ENCODE results near the gene PLCH1. TPM values are rescaled to one million over a fixed set of nuclear protein-coding genes. Genes with fewer than 3 reads are reported as not detected.

The PLCH1 gene
- total and polyA plus RNA-seq, 10 of the 15 experiments (the other 5 are each of a cell fraction or from before 2014, with no cell fraction given) = 0.03 to 0.22 (median 0.04) TPM; not detected in 5

DNA sequence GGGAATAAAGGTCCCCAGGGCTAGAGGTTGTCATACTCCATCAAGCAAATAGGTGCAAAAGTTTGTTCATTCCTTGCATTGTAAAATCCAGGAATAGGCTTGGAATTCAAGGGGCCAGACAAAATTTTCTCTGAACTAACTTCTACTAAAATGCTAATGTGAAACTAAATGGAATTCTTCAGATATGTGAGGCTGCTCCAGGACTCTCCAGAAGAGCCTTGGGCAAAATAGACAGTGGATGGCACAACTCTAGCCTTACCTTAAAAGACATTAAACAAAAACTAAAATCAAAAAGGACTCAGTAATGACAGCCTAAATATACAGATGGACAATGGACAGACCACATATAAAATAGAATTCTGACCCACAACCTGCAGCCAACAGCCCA, 320.6 kb downstream of the PLCH1 start (continued):
- TF ChIP-seq, protein P1, sequence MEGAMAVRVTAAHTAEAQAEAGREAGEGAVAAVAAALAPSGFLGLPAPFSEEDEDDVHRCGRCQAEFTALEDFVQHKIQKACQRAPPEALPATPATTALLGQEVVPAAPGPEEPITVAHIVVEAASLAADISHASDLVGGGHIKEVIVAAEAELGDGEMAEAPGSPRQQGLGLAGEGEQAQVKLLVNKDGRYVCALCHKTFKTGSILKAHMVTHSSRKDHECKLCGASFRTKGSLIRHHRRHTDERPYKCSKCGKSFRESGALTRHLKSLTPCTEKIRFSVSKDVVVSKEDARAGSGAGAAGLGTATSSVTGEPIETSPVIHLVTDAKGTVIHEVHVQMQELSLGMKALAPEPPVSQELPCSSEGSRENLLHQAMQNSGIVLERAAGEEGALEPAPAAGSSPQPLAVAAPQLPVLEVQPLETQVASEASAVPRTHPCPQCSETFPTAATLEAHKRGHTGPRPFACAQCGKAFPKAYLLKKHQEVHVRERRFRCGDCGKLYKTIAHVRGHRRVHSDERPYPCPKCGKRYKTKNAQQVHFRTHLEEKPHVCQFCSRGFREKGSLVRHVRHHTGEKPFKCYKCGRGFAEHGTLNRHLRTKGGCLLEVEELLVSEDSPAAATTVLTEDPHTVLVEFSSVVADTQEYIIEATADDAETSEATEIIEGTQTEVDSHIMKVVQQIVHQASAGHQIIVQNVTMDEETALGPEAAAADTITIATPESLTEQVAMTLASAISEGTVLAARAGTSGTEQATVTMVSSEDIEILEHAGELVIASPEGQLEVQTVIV (IDR thresholded peaks at IDR 0.05; ENCODE audit: borderline replicate concordance, partially characterized antibody) = no peak

DNA sequence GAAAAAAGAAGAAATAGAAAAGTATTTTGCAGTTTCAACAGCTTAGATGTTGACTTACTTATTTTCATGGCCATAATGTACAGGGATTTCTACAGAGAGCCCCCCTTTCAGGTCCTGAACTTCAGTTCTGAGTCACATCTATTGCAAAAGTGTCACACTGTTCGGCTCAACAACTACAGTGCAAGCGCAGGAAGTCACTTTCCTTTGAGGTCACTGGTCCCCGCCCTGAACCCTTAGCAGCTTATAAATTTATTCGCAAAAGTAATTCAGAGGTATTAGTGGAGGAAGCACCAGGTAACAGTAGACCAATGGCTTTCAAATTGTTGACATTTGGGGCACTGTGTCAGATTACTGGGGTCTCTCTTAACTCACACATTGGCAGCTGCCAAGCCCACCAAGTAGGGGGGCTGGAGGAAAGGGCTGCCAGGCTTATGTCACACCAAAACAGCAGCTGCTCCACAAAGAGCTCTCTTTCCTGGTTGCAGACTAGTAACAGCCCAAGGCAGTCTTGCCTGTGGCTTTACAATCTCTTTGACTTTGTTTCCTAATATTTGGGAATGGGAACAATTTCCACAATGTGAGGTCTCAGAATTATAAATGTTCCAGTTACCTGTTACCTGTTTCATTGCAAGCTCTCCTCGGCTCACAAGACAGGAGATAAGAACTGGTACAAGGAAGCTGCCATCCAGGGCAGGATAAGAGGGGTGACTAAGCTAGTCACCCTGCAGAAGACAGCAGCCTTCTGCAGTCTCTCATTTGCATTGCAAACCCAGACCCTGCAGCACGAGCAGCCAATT, 321.1 kb downstream of the PLCH1 start:
- ChIA-PET POLR2A (no interaction called here), SMC1A (ENCODE audit: uncharacterized antibody, unreplicated experiment) (no interaction called here), CTCF (no interaction called here), RAD21 (ENCODE audit: unreplicated experiment) (no interaction called here)
- H3K4me1 ChIP-seq (ENCODE audit: control insufficient read depth, insufficient read depth, low read length) = no peaks in the 10 kb centered on the region
- H3K4me3 ChIP-seq = no peak overlapping the region
- H4K20me1 ChIP-seq (ENCODE audit: control insufficient read depth, insufficient read depth) = no peaks in the 10 kb centered on the region
- H3K9me3 ChIP-seq (replicated peaks; ENCODE audit: control insufficient read depth, insufficient read depth, low read length) = no peaks in the 10 kb centered on the region
- H3K27me3 ChIP-seq (replicated peaks in 1 of 2; ENCODE audit: control insufficient read depth in 2 of 2, insufficient read depth in 2 of 2, low read length in 1 of 2) = no peaks in the 10 kb centered on the region
- H3K79me2 ChIP-seq (ENCODE audit: control insufficient read depth, insufficient read depth, low read length) = no peaks in the 10 kb centered on the region
- BruUV-seq (replicated peaks) = no TSS peak
- H3K4me2 ChIP-seq (ENCODE audit: control insufficient read depth, insufficient read depth) = no peak overlapping the region
- TF ChIP-seq FOXK2 (IDR thresholded peaks at IDR 0.05) = no peak
- no peak for TF ChIP-seq GATAD2B (conservative IDR thresholded peaks at IDR 0.05; ENCODE audit: low read depth)
- no peak for TF ChIP-seq ZNF622 (IDR thresholded peaks at IDR 0.05)
- no peak for TF ChIP-seq NRF1 (conservative IDR thresholded peaks at IDR 0.05; ENCODE audit: low read depth, low read length)
- TF ChIP-seq CEBPB (IDR thresholded peaks at IDR 0.05; ENCODE audit: borderline replicate concordance in 1 of 2, low read depth in 2 of 2, low read length in 2 of 2) = no peak
- H2AFZ ChIP-seq (ENCODE audit: control insufficient read depth, low read depth, low read length) = no peak overlapping the region
- H3K9ac ChIP-seq (ENCODE audit: control insufficient read depth, insufficient read depth, low read length) = no peak overlapping the region
- in situ Hi-C loops (cut with MboI) = no loop called here
- no peak for DNase-seq (ENCODE audit: low read depth, low spot score)
- FAIRE-seq = no peak
- no peak for ATAC-seq
- intact Hi-C loops (cut with micrococcal nuclease; ENCODE audit: unreplicated experiment) = no loop called here
- 19% methylated on average over 6 of the region's 6 CpGs for WGBS (ENCODE audit: insufficient coverage, insufficient replicate concordance, low lambda C conversion rate, missing lambda C conversion rate)
- no peaks in the 10 kb centered on the region for H3K36me3 ChIP-seq (ENCODE audit: control insufficient read depth in 2 of 2, insufficient read depth in 2 of 2, low read length in 1 of 2)
- no peak overlapping the region for H3K27ac ChIP-seq (ENCODE audit: control insufficient read depth, insufficient read depth)
